Activated T-helper 1 cell treated with anti-CD3 and anti-CD28 coated beads, Interleukin-12 subunit alpha, Interleukin-12 subunit beta, Interleukin-2, Interleukin-4 antibody, amounts not matched to agents 30 ng/mL and 10 ng/mL and 1 ng/mL, durations not matched to agents 14 hours and 24 hours and 36 hours (primary cell): Measurements from ENCODE around the gene AIMP2. TPM values are rescaled to one million over a fixed set of nuclear protein-coding genes. Genes with fewer than 3 reads are reported as not detected.
"Not testable (repeated sequence)": the region's sequence is repeated elsewhere in the genome, so short reads cannot be mapped to it uniquely, and the experiment has no call there.

Source experiments
- DNase-seq: peaks from one replicate; pipeline ENCODE4 v3.0.0; 2021; ENCODE audit warnings: low spot score
- H3K27ac Mint-ChIP-seq: one replicate; pipeline ENCODE4 v1.8.0; 2021; ENCODE audit warnings: mild to moderate bottlenecking, mixed read lengths
- H3K27me3 Mint-ChIP-seq: one replicate; pipeline ENCODE4 v1.8.0; 2022; ENCODE audit warnings: mild to moderate bottlenecking, moderate library complexity, mixed read lengths; ENCODE audit not compliant: insufficient read depth
- H3K36me3 Mint-ChIP-seq: one replicate; pipeline ENCODE4 v1.8.0; 2021; ENCODE audit warnings: low read depth, mixed read lengths
- H3K4me1 Mint-ChIP-seq: one replicate; pipeline ENCODE4 v1.8.0; 2021; ENCODE audit warnings: low read depth, mixed read lengths
- H3K4me3 Mint-ChIP-seq: one replicate; pipeline ENCODE4 v1.8.0; 2021; ENCODE audit warnings: mild to moderate bottlenecking, moderate library complexity, mixed read lengths
- H3K9me3 Mint-ChIP-seq: one replicate; pipeline ENCODE4 v1.8.0; 2021; ENCODE audit warnings: mixed read lengths
- intact Hi-C: fragments of 100-400 bp; cut with micrococcal nuclease; formaldehyde crosslinking; loops from one replicate; pipeline ENCODE4 v1.15.1; 2024
- total RNA-seq: library from RNA; stranded (reverse); gene quantifications from 2 replicates; pipeline ENCODE4 v1.2.3, GENCODE V29; 2022

AIMP2 gene
- total RNA-seq, result 92.0 and 101 TPM in 2 replicates

DNA sequence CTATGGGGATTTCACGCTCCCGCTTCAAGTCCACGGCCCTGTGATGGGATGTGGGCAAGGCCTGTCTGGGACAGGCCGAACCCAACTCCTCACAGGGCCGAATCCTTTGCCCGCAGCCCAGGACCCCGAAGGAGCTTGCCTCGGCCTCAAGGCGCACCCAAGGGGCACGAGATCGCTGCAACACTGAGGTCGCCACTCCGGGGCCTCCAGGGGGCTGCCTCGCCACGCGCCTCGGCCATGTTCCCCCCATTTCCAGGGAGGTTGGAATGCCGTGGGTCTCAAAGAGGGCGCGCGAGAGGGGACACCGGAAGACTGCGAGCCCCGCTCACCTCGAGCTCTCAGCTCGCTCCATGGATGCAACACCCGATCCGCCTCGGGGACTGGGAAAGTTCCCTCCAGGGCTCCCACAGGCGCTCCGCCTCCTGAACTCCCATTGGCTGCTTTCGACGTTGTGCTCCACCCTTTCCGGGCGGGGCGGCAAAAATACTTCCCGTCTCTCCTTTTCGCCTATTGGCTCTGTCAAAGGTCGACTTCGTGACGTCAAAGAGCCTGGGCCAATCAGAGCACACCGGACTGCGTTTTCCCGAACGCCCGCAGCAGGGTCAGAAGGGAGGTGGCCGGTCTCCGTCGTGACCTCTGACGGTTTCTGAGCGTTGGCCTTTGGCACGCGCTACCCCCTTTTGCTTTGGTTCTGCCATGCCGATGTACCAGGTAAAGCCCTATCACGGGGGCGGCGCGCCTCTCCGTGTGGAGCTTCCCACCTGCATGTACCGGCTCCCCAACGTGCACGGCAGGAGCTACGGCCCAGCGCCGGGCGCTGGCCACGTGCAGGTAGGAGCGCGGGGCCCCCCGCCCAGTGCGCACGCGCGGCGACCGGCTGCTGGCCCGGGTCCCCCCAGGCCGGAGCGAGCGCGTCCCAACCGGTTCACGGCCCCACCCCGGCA, at the start of gene AIMP2, which contains the start of gene PMS2:
TSS of gene AIMP2 (plus strand) at position 605 of the 944 bp plus-strand sequence. CDS start at position 697, 92 bp downstream.
TSS of gene PMS2 (minus strand) at position 382 of the 944 bp plus-strand sequence. CDS start at position 352, 30 bp downstream.
- no peaks in the 10 kb centered on the region for H3K9me3 Mint-ChIP-seq
- H3K4me3 Mint-ChIP-seq, result peak within 1 kb of the TSS; percentile 89
- peaks cover 18% of the 10 kb centered on the region for H3K4me1 Mint-ChIP-seq
- intact Hi-C loops, result loop anchor here (5.0 kb wide), 2 partner anchors 438 to 1633 kb away; partner anchors contain the start of genes DAGLB and UMAD1
- H3K36me3 Mint-ChIP-seq, result peaks cover 17% of the 10 kb centered on the region
- peak; percentile 97 for DNase-seq
- no peaks in the 10 kb centered on the region for H3K27me3 Mint-ChIP-seq
- H3K27ac Mint-ChIP-seq, result peak within 1 kb of the TSS; percentile 91

DNA sequence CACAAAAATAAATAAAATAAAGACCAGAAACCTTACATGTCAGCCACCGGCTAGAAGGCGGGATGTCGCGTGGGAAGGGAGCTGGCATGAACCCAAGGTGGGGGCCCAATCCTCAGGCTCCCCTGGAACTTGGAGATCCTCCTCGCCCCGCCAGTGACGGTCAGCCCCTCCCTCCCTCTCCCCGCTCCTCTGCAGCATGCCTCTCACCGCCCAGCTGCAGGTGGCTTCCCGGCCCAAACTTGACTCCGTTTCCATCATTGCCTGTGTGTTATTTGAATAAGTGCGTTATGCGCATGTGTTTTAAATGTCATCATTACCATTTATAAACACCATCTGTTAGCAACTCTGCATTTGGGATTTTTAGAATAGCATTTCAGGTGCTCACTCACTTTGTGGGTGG, 45.9 kb upstream of the AIMP2 start:
- H3K4me3 Mint-ChIP-seq, H3K4me1 Mint-ChIP-seq, intact Hi-C loops, H3K9me3 Mint-ChIP-seq, H3K36me3 Mint-ChIP-seq, H3K27ac Mint-ChIP-seq, DNase-seq, H3K27me3 Mint-ChIP-seq: not testable (repeated sequence)

DNA sequence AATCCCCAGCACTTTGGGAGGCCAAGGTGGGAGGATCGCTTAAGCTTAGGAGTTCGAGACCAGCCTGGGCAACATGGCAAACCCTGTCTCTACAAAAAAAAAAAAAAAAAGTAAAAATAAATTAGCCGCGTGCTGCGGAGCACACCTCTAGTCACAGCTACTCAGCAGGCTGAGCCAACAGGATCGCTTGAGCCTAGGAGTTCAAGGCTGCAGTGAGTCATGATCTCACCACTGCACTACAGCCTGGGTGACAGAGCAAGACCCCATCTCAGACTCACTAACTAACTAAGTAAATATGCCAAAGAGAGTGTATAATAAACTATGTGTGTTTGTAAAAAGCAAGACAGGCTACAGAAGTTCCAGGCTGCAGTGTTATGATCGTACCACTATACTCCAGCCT, 45.3 kb upstream of the AIMP2 start:
- H3K27me3 Mint-ChIP-seq, H3K9me3 Mint-ChIP-seq, H3K27ac Mint-ChIP-seq, DNase-seq, H3K36me3 Mint-ChIP-seq, intact Hi-C loops, H3K4me3 Mint-ChIP-seq, H3K4me1 Mint-ChIP-seq: not testable (repeated sequence)

DNA sequence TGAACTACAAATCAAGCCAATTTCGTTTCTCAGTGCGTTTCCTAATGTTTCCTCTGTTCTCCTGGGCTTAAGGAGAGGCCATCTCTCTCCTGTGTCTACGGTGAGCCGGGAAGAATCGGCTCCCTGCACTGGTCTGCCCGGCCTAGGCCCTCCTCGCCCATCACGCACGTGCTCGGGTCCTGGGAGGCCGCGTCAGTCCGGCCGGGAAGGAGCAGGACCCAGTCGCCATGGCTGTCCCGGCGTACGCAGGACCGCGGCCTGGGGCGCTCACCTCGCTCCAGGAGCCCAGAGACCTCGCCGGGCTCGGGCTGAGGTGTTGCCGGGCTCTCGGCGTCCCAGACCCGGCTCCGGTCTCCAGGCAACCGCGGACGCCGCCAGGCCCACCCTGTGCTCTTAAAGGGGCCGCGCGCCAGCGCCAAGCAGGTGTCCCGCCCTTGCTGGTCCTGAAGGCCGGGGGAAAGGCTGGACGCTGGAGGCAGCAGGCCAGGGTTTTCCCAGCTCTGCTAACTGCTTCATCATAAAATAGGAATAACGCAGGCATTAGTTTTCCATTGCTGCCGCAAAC, 38.6 kb upstream of the AIMP2 start, which contains the start of gene RSPH10B:
TSS of gene RSPH10B (minus strand) at position 343 of the 565 bp plus-strand sequence. CDS start 3,573 bp downstream, outside the sequence.
- intact Hi-C loops, H3K4me3 Mint-ChIP-seq, H3K27ac Mint-ChIP-seq, H3K27me3 Mint-ChIP-seq, H3K4me1 Mint-ChIP-seq, H3K9me3 Mint-ChIP-seq, DNase-seq, H3K36me3 Mint-ChIP-seq: not testable (repeated sequence)

DNA sequence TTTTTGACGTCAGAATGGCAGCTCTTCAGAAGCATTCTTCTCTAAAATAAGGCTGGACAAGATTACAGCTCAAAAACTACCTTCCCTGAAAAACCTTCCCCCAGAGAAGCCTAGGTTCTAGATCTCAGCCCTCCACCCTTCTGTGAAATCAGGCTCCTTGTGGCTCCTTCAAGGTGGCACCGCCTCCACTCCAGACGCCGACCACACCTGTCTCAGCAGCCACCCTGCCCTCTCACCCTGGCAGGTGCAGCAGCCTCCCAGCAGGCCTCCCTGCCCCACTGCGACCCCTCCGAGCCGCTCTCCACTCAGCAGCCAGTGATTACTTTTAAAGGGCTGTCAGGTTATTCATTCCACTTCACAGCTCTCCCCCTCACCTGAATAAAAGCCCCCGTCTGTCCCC, 35.5 kb upstream of the AIMP2 start:
- H3K27ac Mint-ChIP-seq, H3K4me3 Mint-ChIP-seq, H3K27me3 Mint-ChIP-seq, H3K9me3 Mint-ChIP-seq, intact Hi-C loops, H3K4me1 Mint-ChIP-seq, DNase-seq, H3K36me3 Mint-ChIP-seq: not testable (repeated sequence)

DNA sequence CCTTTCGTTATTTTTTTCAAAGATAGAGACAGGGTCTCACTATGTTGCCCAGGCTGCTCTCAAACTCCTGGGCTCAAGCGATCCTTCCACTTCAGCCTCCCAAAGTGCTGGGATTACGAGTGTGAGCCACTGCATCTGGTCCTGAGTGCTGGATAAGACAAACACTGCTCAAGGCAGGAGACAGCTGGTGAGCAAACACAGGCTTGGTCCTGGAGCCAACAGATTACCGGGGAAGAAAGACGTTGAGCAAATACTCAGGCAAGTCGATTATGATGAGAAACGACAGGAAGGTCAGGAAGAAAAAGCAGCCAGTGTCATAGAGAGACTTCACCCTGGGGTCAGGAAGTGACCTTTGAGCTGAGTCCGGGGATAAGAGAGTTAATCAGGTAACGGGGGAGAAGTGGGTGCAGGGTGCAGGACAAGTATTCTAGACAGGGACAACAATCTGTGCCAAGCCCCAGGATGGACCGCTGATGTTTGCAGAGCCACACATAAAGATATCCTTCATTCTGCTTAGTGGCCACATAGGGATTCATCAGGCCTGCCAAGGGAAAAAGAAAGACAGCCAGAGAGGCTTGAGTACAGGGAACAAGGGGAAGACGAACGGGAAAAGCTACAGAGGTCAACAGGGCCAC, 29.3 kb upstream of the AIMP2 start:
- H3K4me3 Mint-ChIP-seq, H3K9me3 Mint-ChIP-seq, H3K4me1 Mint-ChIP-seq, DNase-seq, H3K27me3 Mint-ChIP-seq, intact Hi-C loops, H3K27ac Mint-ChIP-seq: not testable (repeated sequence)
- peaks cover 15% of the 10 kb centered on the region for H3K36me3 Mint-ChIP-seq

DNA sequence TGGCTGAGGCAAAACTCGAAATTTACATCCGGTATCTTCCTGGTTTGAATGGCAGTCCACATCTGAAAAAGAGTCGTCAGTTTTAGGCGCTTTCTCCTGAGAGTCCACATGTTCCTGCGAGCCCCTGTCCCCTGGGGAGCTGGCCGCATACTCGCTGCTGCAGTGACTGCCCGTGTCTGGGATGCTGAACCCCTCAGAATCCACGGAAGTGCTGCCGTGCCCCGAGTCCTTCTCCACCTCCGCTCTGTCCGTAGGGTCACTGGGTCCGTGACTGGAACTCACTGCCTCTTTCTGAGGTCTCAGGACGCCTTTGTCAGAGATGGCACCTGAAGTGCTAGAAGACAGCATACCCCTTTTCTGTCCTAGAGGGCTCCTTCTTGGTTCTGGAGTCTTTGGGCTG, 22.0 kb upstream of the AIMP2 start:
- H3K4me1 Mint-ChIP-seq, H3K9me3 Mint-ChIP-seq, H3K4me3 Mint-ChIP-seq, DNase-seq, H3K27me3 Mint-ChIP-seq, intact Hi-C loops, H3K27ac Mint-ChIP-seq: not testable (repeated sequence)
- peaks cover 23% of the 10 kb centered on the region for H3K36me3 Mint-ChIP-seq

DNA sequence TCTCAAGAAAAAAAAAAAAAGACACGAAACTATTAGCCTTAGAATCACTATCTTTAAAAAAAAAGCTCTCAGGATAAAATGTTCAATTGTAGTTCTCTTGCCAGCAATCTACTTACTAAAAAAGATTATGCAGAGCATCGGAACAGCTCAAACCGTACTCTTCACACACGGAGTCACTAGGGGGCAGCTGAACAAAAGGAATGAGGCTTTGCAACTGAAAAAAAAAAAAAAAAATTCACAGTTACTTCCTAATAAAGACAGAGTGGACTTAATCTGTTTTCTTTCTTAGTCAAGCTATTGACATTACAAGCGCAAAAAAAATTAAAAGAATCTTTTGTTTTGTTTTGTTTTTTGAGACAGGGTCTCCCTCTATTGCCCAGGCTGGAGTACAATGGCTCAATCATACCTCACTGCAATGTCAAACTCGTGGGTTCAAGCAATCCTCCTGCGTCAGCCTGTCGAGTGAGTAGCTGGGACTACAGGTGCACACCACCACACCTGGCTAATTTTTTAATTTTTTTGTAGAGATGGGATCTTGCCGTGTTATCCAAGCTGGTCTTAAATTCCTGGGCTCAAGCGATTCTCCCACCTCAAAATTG, 11.8 kb upstream of the AIMP2 start:
- intact Hi-C loops, result loop anchor here (1.0 kb wide), 2 partner anchors 109 to 326 kb away; no protein-coding TSS in a partner anchor
- no peaks in the 10 kb centered on the region for H3K27me3 Mint-ChIP-seq
- no peak for DNase-seq
- H3K4me3 Mint-ChIP-seq, result no peak overlapping the region
- H3K36me3 Mint-ChIP-seq, result peaks cover 20% of the 10 kb centered on the region
- no peaks in the 10 kb centered on the region for H3K9me3 Mint-ChIP-seq
- H3K27ac Mint-ChIP-seq, result no peak overlapping the region
- H3K4me1 Mint-ChIP-seq, result no peaks in the 10 kb centered on the region

DNA sequence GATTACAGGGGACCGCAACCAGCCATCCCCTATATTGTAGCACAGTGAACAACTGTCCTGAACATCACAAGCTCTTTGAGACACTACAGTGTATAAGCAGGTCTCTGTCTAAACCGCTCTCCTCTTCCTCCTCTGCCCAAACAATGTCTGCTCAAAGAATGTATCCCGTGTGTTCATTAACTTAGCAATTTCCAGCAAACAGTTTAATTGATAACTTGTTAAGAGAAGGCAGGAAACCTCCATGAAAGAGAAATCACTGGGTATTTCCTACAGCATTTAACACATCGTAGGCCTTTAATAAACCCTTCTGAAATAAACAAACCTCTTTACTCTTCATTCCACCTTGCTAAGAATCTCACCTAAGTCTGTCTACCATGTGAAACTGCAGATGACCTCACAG, 1.7 kb upstream of the AIMP2 start:
- DNase-seq, result no peak
- no peaks in the 10 kb centered on the region for H3K9me3 Mint-ChIP-seq
- peaks cover 18% of the 10 kb centered on the region for H3K4me1 Mint-ChIP-seq
- intact Hi-C loops, result loop anchor here (5.0 kb wide), 2 partner anchors 440 to 1635 kb away; partner anchors contain the start of genes DAGLB and UMAD1
- H3K36me3 Mint-ChIP-seq, result peaks cover 14% of the 10 kb centered on the region
- peak overlapping the region; percentile 1 for H3K27ac Mint-ChIP-seq
- no peaks in the 10 kb centered on the region for H3K27me3 Mint-ChIP-seq
- H3K4me3 Mint-ChIP-seq, result peak overlapping the region; percentile 74

DNA sequence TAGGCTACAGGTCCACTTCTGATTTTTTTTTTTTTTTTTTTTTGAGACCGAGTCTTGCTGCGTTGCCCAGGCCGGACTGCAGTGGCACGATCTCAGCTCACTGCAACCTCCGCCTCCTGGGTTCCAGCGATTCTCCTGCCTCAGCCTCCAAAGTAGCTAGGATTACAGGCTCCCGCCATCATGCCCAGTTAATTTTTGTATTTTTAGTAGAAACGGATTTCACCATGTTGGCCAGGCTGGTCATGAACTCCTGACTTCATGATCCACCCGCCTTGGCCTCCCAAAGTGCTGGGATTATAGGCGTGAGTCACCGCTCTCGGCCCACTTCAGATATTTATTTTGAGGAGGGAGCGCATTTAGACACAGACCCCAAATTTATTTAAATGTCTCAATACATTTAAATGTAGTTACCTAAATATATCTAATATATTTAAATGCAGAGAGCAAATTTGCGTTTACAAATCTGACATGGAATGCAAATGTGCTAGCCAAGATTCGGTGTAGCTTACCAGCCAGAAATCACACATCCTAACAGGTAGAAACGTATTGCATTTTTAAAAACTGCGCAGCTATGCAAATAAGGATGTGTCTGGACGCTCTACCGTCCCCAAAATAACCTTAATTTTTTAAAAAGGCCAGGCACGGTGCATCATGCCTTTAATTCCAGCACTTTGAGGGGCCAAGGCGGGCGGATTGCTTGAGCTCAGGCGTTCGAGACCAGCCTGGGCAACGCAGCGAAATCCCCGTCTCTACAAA, 1.1 kb upstream of the AIMP2 start:
- not testable (repeated sequence) for H3K9me3 Mint-ChIP-seq, H3K27me3 Mint-ChIP-seq, DNase-seq
- peak overlapping the region; percentile 89 for H3K4me3 Mint-ChIP-seq
- intact Hi-C loops, result loop anchor here (5.0 kb wide), 2 partner anchors 439 to 1634 kb away; partner anchors contain the start of genes DAGLB and UMAD1
- H3K4me1 Mint-ChIP-seq, result peaks cover 18% of the 10 kb centered on the region
- H3K36me3 Mint-ChIP-seq, result peaks cover 16% of the 10 kb centered on the region
- H3K27ac Mint-ChIP-seq, result peak overlapping the region; percentile 1

DNA sequence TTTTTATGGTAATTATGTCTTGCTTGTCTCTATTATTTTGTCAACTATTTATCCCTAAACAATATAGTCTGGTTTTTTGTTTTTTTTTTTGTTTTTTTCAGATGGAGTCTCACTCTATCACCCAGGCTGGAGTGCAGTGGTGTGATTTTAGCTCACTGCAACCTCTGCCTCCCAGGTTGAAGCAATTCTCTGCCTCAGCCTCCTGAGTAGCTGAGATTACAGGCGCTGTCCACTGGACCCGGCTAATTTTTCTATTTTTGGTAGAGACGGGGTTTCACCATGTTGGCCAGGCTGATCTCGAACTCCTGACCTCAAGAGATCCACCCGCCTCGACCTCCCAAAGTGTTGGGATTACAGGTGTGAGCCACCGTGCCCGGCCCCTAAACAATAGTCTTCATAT, 1.3 kb downstream of the AIMP2 start:
- H3K4me3 Mint-ChIP-seq, result peak overlapping the region; percentile 89
- H3K9me3 Mint-ChIP-seq, DNase-seq, intact Hi-C loops, H3K27me3 Mint-ChIP-seq: not testable (repeated sequence)
- H3K4me1 Mint-ChIP-seq, result peaks cover 18% of the 10 kb centered on the region
- H3K36me3 Mint-ChIP-seq, result peaks cover 19% of the 10 kb centered on the region
- H3K27ac Mint-ChIP-seq, result peak overlapping the region; percentile 91

DNA sequence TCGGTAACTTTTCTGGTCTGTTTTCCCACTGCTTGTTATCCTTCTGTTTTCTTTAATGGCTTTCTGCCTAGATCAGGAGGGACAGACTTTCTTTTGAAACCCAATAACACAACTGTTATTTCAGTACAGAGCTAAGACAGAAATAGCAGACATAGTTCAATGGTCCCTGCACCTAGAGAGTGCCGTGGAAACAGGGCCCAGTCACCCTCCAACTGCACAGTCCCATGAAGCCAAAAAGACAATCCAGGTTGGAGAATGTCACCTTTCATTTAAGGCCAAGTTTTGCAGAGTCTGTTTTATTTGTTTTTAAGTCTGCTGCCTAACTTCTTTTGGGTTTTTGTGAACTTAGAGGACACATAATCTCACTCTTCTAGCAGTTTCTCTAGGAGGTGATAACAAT, 2.5 kb downstream of the AIMP2 start:
- Mint-ChIP-seq H3K36me3 (peaks cover 30% of the 10 kb centered on the region), H3K27me3 (no peaks in the 10 kb centered on the region), H3K4me3 (peak overlapping the region; percentile 89), H3K9me3 (no peaks in the 10 kb centered on the region), H3K4me1 (peaks cover 21% of the 10 kb centered on the region), H3K27ac (no peak overlapping the region)
- intact Hi-C loops, result no loop called here
- DNase-seq, result no peak
